GM12801 (cell line): ENCODE data around the gene SLC25A26.

Experiments
- TF ChIP-seq, protein P1 (sequence below): IDR thresholded peaks from one replicate; pipeline ENCODE4 v1.5.1; 2011; ENCODE audit warnings: control low read depth; ENCODE audit not compliant: insufficient read length; ENCODE audit errors: extremely low read depth

SLC25A26 gene

DNA sequence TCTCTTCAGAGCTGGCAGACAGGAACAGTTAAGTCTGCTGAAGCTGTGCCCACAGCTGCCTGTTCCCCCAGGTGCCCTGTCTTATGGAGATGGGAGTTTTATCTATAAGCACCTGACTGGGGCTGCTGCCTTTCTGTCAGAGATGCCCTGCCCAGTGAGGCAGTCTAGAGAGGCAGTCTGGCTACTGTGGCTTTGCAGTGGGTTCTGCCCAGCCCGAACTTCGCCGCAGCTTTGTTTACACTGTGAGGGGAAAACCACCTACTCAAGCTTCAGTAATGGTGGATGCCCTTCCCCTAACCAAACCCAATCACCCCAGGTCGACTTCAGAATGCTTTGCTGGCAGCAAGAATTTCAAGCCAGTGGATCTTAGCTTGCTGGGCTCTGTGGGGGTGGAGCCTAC lies 91.2 kb downstream of the SLC25A26 start:
- TF ChIP-seq, protein P1, sequence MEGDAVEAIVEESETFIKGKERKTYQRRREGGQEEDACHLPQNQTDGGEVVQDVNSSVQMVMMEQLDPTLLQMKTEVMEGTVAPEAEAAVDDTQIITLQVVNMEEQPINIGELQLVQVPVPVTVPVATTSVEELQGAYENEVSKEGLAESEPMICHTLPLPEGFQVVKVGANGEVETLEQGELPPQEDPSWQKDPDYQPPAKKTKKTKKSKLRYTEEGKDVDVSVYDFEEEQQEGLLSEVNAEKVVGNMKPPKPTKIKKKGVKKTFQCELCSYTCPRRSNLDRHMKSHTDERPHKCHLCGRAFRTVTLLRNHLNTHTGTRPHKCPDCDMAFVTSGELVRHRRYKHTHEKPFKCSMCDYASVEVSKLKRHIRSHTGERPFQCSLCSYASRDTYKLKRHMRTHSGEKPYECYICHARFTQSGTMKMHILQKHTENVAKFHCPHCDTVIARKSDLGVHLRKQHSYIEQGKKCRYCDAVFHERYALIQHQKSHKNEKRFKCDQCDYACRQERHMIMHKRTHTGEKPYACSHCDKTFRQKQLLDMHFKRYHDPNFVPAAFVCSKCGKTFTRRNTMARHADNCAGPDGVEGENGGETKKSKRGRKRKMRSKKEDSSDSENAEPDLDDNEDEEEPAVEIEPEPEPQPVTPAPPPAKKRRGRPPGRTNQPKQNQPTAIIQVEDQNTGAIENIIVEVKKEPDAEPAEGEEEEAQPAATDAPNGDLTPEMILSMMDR, result no peak

GRCh38 chr3:66314455-66314854 lies 93.7 kb downstream of the SLC25A26 start:
- TF ChIP-seq, protein P1, result no peak

DNA sequence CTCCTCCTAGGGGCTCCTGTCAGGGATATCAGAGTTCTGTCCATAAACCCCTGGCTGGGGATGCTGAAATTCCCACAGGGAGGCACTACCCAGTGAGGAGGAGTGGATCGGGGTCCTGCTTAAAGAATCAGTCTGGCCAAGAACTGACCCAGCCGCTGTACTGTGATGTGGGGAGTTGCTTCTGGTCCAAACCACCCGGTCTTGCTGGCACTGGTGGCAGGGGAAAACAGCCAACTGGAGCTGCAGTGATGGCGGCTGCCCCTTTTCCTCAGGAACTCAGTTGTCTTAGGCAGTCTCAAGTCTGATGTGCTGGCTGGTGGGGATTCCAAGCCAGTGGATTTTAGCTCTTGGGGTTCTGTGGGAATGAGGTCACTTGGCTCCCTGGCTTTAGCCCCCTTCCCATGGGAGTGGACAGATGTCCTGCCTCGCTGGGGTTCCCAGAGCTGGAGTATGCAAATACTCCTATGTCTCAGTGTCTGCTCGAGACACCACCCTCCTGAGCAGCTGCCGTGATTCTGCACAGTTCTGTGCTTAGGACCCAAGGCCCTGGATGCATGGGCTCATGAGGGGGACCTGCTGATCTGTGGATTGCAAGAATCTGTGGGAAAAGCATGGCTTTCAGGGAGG lies 97.1 kb downstream of the SLC25A26 start:
- TF ChIP-seq, protein P1, result no peak

- TF ChIP-seq, protein P1, result no peak
Measured at GRCh38 chr3:66320390-66320789, 99.6 kb downstream of the SLC25A26 start.

DNA sequence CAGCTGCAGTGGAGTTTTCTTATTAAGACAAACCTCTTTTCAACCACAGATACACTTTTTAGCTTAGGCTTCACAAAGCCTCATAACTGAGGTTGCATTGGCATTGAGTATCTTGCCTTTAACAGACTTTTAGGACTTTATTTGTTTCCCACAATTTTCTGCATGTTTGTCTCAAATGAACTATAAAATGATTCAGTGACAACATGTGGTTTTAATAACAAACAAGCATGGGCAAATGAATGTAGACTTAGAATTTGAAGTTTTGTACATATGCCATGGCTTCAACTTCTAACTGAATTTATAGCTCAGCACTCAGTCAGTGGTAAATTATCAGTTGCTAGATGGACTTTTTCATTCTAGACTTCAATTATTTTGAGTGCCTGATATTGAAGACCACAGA lies 101.6 kb downstream of the SLC25A26 start:
- TF ChIP-seq, protein P1, result no peak

GRCh38 chr3:66326340-66326739 lies 105.5 kb downstream of the SLC25A26 start:
- TF ChIP-seq, protein P1, result no peak

DNA sequence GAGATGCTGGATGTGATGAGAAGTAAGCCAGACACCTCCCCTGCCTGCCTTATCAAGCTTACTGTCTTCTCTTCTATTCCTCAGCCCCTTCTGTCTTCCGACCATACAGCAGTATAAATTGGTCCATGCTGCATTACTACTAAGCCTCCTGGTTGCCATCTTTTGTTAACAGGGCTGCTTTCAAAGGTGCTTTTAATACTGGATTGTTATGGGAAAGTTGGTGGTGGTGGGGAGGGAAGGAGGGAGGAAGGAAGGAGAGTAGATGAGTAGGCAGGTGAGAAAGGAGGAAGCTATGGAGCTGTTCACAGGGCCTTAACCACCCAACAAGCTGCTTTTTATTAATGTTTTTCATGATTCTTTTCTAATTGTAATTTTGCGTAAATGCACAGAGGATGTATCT lies 114.9 kb downstream of the SLC25A26 start:
- TF ChIP-seq, protein P1, result no peak

- TF ChIP-seq, protein P1, result no peak
Measured at GRCh38 chr3:66336333-66336766, 115.5 kb downstream of the SLC25A26 start.
